ENCODE results near the gene ZNF592. TPM values are rescaled to one million over a fixed set of nuclear protein-coding genes. Genes with fewer than 3 reads are reported as not detected.

Gene ZNF592
- polyA plus RNA-seq, 1 donor from 2014 or later, result 3.9 TPM

Small RNA genes within 50 kb of the gene (small RNA-seq; reads per million reads assigned to genes)
- 0 reads per million in 3 experiments for gene RF00402

Other genes starting within 250 kb of the ZNF592 start
- gene ZSCAN2, start 147.6 kb upstream of the ZNF592 start, polyA plus RNA-seq, result 29.9 and 55.6 TPM in 2 replicates
- 75.4 and 103 TPM in 2 replicates for gene WDR73, start 94.3 kb upstream of the ZNF592 start, polyA plus RNA-seq
- 3.0 and 4.7 TPM in 2 replicates for gene NMB, start 90.4 kb upstream of the ZNF592 start, polyA plus RNA-seq
- gene SEC11A, start 32.5 kb upstream of the ZNF592 start, polyA plus RNA-seq, result 135 and 158 TPM in 2 replicates
- 0.24 TPM in 1 of 2 replicates, not detected in the other for gene ALPK3, start 68.8 kb downstream of the ZNF592 start, polyA plus RNA-seq
- gene SLC28A1, start 136.1 kb downstream of the ZNF592 start, polyA plus RNA-seq, result not detected in 2 replicates
- 13.2 and 17.6 TPM in 2 replicates for gene PDE8A, start 233.3 kb downstream of the ZNF592 start, polyA plus RNA-seq